ENCODE measurements around the gene APRT. TPM values are rescaled to one million over a fixed set of nuclear protein-coding genes. Genes with fewer than 3 reads are reported as not detected.

Gene APRT
- total RNA-seq, 1 experiment from 2014 or later = 134 TPM

DNA sequence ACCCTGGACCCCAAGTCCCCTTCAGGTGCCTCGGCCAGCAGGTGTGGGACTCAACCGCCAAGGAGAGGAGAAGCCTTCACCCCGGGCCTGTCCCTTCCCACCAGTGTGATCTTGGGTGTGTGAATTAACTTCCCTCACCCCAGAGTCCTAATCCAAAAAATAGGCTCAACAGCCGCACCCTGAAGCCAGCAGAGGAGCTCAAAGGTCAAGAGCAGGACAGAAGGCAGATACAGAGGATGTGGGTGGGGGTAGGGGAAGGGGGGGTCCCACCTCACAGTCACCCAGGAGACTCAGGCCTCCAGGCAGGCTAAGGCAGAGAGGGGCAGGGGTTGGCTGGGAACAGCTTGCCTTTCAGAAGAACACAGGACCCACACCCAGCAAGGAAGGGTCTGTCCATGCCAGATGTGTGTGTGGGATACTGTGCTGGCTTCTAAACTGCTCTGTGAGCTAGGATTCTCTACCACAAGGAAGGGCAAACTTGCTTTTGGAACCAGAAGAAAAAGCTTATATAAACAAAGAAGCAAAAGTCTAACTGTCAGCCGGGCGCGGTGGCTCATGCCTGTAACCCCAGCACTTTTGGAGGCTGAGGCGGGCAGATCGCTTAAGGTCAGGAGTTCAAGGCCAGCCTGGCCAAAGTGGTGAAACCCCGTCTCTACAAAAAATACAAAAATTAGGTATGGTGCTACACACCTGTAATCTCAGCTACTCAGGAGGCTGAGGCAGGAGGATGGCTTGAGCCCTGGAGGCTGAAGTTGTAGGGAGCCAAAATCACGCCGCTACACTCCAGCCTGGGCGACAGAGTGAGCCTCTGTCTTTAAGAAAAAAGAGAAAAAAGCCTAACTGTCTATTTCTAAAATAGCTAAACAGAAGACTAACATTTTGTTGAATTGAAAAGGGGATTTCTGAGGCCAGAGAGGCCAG lies 31.3 kb downstream of the APRT start:
- H3K27me3 ChIP-seq (replicated peaks; ENCODE audit: insufficient read depth, low read depth, low read length, poor library complexity) = no peaks in the 10 kb centered on the region
- H3K9me3 ChIP-seq (ENCODE audit: low read depth, low read length, poor library complexity, severe bottlenecking) = no peaks in the 10 kb centered on the region
- DNase-seq (ENCODE audit: low spot score) = no peak
- POLR2A ChIA-PET (ENCODE audit: low non-redundant PET) = interaction anchor here (0.6 to 0.9 kb wide), 2 partner anchors 10 to 765 kb away, joined by 4 to 5 read pairs; no protein-coding TSS in a partner anchor
- TF ChIP-seq CTCF (conservative IDR thresholded peaks at IDR 0.05; ENCODE audit: low read depth, low read length) (no peak), EZH2 (IDR thresholded peaks at IDR 0.05; ENCODE audit: borderline replicate concordance, low read depth, low read length, poor library complexity, severe bottlenecking) (no peak)
- H3K4me1 ChIP-seq (ENCODE audit: insufficient read depth, low read length, poor library complexity, severe bottlenecking) = peaks cover 74% of the 10 kb centered on the region
- H3K4me3 ChIP-seq (ENCODE audit: low read depth, low read length, poor library complexity, severe bottlenecking) = no peak overlapping the region
- BruUV-seq (replicated peaks) = no TSS peak
- CTCF ChIA-PET = no interaction called here
- intact Hi-C loops (cut with micrococcal nuclease; ENCODE audit: unreplicated experiment) = no loop called here
- H3K27ac ChIP-seq (ENCODE audit: low read depth, low read length, poor library complexity, severe bottlenecking) = peak overlapping the region; percentile 65
- no peaks in the 10 kb centered on the region for H3K36me3 ChIP-seq (ENCODE audit: insufficient read depth, low read length, poor library complexity, severe bottlenecking)

DNA sequence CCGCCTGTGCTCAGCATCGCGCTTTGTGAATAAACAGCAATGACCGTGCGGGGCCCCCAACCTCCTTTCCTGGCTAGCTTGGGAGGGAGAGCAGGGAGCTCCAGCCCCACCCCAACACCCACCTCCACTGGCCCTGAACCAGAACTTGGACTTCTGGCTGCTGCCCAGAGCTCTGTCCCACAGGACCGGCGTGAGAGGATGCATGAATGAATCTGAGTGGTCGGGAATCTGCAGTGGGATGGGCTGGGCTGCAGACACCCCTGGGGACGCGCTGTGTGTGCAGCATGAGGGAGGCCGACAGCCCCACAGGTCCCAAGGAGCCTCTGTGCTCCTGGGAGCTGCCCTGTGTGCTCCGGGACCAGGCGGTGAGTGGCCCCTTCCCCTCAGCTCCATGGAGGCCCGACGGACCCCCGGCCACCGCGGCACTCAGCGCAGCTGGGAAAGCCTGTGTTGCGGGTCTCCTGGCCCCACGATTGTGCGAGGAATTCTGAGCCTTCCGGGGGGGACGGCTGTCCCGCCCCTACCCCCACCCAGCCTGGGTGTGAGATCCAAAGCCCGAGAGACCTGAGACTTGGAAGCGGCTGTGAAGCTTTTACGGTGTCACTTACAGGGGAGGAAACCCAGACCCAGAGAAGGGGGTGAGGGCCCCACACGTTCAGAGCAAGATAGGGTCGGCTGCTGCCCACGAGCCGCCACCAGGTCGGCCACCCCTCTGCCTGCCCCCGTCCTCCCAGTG lies 32.2 kb downstream of the APRT start:
- intact Hi-C loops (cut with micrococcal nuclease; ENCODE audit: unreplicated experiment) = no loop called here
- no peaks in the 10 kb centered on the region for H3K9me3 ChIP-seq (ENCODE audit: low read depth, low read length, poor library complexity, severe bottlenecking)
- ChIA-PET POLR2A (ENCODE audit: low non-redundant PET) (interaction anchor here (0.6 kb wide), 1 partner anchor 765 kb away, joined by 5 read pairs; no protein-coding TSS in a partner anchor), CTCF (no interaction called here)
- no peaks in the 10 kb centered on the region for H3K27me3 ChIP-seq (replicated peaks; ENCODE audit: insufficient read depth, low read depth, low read length, poor library complexity)
- no peaks in the 10 kb centered on the region for H3K36me3 ChIP-seq (ENCODE audit: insufficient read depth, low read length, poor library complexity, severe bottlenecking)
- no peak overlapping the region for H3K4me3 ChIP-seq (ENCODE audit: low read depth, low read length, poor library complexity, severe bottlenecking)
- peak overlapping the region; percentile 65 for H3K27ac ChIP-seq (ENCODE audit: low read depth, low read length, poor library complexity, severe bottlenecking)
- no TSS peak for BruUV-seq (replicated peaks)
- peaks cover 74% of the 10 kb centered on the region for H3K4me1 ChIP-seq (ENCODE audit: insufficient read depth, low read length, poor library complexity, severe bottlenecking)
- DNase-seq (ENCODE audit: low spot score) = no peak
- TF ChIP-seq EZH2 (IDR thresholded peaks at IDR 0.05; ENCODE audit: borderline replicate concordance, low read depth, low read length, poor library complexity, severe bottlenecking) = no peak
- TF ChIP-seq CTCF (conservative IDR thresholded peaks at IDR 0.05; ENCODE audit: low read depth, low read length) = no peak

DNA sequence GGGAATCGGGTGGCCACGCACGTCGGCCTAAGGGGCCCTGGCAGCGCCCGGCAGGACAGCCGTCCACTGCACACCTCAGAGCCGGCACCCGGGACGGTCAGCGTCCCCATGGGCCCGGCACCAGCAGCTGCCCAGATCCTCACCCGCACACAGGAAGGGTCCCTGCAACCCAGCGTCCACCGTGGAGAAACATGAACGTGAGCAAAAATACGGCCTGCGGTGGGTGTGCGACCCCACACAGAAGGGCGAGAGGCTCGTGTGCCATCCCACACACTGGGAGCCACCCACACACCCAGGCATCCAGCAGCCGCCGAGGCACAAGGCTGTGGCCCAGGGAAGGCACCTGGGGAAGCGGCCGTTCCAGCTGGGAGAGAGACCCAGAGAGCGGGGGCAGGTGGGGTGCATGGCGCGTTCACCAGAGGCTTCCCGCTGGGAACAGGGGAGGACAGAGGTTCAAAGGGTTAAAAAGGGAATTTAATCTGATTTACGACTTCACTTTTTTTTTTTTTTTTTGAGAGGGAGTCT lies 33.1 kb downstream of the APRT start:
- Histone ChIP-seq H3K36me3 (ENCODE audit: insufficient read depth, low read length, poor library complexity, severe bottlenecking) (no peaks in the 10 kb centered on the region), H3K27me3 (replicated peaks; ENCODE audit: insufficient read depth, low read depth, low read length, poor library complexity) (no peaks in the 10 kb centered on the region), H3K9me3 (ENCODE audit: low read depth, low read length, poor library complexity, severe bottlenecking) (no peaks in the 10 kb centered on the region), H3K4me1 (ENCODE audit: insufficient read depth, low read length, poor library complexity, severe bottlenecking) (peaks cover 73% of the 10 kb centered on the region), H3K4me3 (ENCODE audit: low read depth, low read length, poor library complexity, severe bottlenecking) (no peak overlapping the region), H3K27ac (ENCODE audit: low read depth, low read length, poor library complexity, severe bottlenecking) (peak overlapping the region; percentile 65)
- CTCF ChIA-PET = no interaction called here
- TF ChIP-seq CTCF (conservative IDR thresholded peaks at IDR 0.05; ENCODE audit: low read depth, low read length) (no peak), EZH2 (IDR thresholded peaks at IDR 0.05; ENCODE audit: borderline replicate concordance, low read depth, low read length, poor library complexity, severe bottlenecking) (no peak)
- no peak for DNase-seq (ENCODE audit: low spot score)
- intact Hi-C loops (cut with micrococcal nuclease; ENCODE audit: unreplicated experiment) = no loop called here
- no TSS peak for BruUV-seq (replicated peaks)
- POLR2A ChIA-PET (ENCODE audit: low non-redundant PET) = no interaction called here
